GM18909 (cell line): ENCODE results near the gene LCMT1.
"Not testable (repeated sequence)": the region's sequence is repeated elsewhere in the genome, so short reads cannot be mapped to it uniquely, and the experiment has no call there.

ENCODE experiments used
- ATAC-seq: cut with Tn5 transposase; IDR thresholded peaks from one replicate; pipeline ENCODE4 v1.9.1; 2021; ENCODE audit warnings: mild to moderate bottlenecking; ENCODE audit not compliant: unreplicated experiment, poor library complexity

LCMT1 gene

GRCh38 chr16:25181236-25181635 lies 69.7 kb downstream of the LCMT1 start:
- ATAC-seq = not testable (repeated sequence)

- ATAC-seq = no peak
Observed at GRCh38 chr16:25184771-25185170, 73.2 kb downstream of the LCMT1 start.

GRCh38 chr16:25187491-25187795 lies 75.9 kb downstream of the LCMT1 start:
- no peak for ATAC-seq

GRCh38 chr16:25189305-25189704 lies 77.8 kb downstream of the LCMT1 start:
- ATAC-seq = no peak

- ATAC-seq = no peak
Observed at GRCh38 chr16:25192096-25192495, 80.6 kb downstream of the LCMT1 start.

- ATAC-seq = no peak
Observed at GRCh38 chr16:25194273-25194878, 82.8 kb downstream of the LCMT1 start.

GRCh38 chr16:25198021-25198420 lies 86.5 kb downstream of the LCMT1 start:
- no peak for ATAC-seq

- no peak for ATAC-seq
Observed at GRCh38 chr16:25199457-25199856, 87.9 kb downstream of the LCMT1 start.

GRCh38 chr16:25210758-25211157 lies 99.2 kb downstream of the LCMT1 start:
- ATAC-seq = no peak

GRCh38 chr16:25212636-25213035 lies 101.1 kb downstream of the LCMT1 start:
- ATAC-seq = no peak

- ATAC-seq = no peak
Observed at GRCh38 chr16:25213709-25214397, 102.3 kb downstream of the LCMT1 start.

- ATAC-seq = no peak
Observed at GRCh38 chr16:25217112-25217511, 105.6 kb downstream of the LCMT1 start.

- no peak for ATAC-seq
Observed at GRCh38 chr16:25217921-25218320, 106.4 kb downstream of the LCMT1 start.

- ATAC-seq = no peak
Observed at GRCh38 chr16:25219070-25219737, 107.7 kb downstream of the LCMT1 start.

GRCh38 chr16:25222959-25223358 lies 111.4 kb downstream of the LCMT1 start:
- ATAC-seq = no peak

- no peak for ATAC-seq
Observed at GRCh38 chr16:25223964-25224363, 112.4 kb downstream of the LCMT1 start.

GRCh38 chr16:25224731-25225319 lies 113.3 kb downstream of the LCMT1 start:
- ATAC-seq = no peak
